Spleen (tissue), 7 donors: ENCODE data around the gene ATP5ME.

Experiments used
- POLR2A ChIP-seq, 3 donors: fragments of 450-650 bp; IDR thresholded peaks; one replicate each; pipeline ENCODE4 v1.5.1; 2017; ENCODE audit warnings: antibody characterized with exemption in 3 of 3, mild to moderate bottlenecking in 1 of 3
- POLR2AphosphoS5 ChIP-seq, 3 donors: sonication (generic); formaldehyde crosslinking; IDR thresholded peaks; one replicate each; pipeline ENCODE4 v1.5.1; 2017; ENCODE audit warnings: antibody characterized with exemption in 3 of 3
- TF ChIP-seq, protein P1 (sequence below), 11 experiments: fragments of 200-600 bp in 7 of 11; fragments of 450-650 bp in 4 of 11; sonication (generic) in 4 of 11; IDR thresholded peaks in 8 of 11; conservative IDR thresholded peaks in 3 of 11; 1 replicate in 7 of 11; 2 replicates in 4 of 11; pipeline versions ENCODE4 v1.4.0 to v1.8.0; 2016 to 2021; ENCODE audit warnings: antibody characterized with exemption in 11 of 11, inconsistent platforms in 4 of 11, mild to moderate bottlenecking in 1 of 11
- donor health status: DM: no; HTN: no; CAD: no; lungs with moderate emphysema.
- donor health status: DM: no; HTN: no; CAD: no.
- donor health status: DM: no; HTN: no; CAD: no.

- TF ChIP-seq, protein P1, sequence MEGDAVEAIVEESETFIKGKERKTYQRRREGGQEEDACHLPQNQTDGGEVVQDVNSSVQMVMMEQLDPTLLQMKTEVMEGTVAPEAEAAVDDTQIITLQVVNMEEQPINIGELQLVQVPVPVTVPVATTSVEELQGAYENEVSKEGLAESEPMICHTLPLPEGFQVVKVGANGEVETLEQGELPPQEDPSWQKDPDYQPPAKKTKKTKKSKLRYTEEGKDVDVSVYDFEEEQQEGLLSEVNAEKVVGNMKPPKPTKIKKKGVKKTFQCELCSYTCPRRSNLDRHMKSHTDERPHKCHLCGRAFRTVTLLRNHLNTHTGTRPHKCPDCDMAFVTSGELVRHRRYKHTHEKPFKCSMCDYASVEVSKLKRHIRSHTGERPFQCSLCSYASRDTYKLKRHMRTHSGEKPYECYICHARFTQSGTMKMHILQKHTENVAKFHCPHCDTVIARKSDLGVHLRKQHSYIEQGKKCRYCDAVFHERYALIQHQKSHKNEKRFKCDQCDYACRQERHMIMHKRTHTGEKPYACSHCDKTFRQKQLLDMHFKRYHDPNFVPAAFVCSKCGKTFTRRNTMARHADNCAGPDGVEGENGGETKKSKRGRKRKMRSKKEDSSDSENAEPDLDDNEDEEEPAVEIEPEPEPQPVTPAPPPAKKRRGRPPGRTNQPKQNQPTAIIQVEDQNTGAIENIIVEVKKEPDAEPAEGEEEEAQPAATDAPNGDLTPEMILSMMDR (IDR thresholded peaks at IDR 0.05 in 8 of 11, conservative IDR thresholded peaks at IDR 0.05 in 3 of 11): no peak
- TF ChIP-seq POLR2AphosphoS5 (IDR thresholded peaks at IDR 0.05) (no peak), POLR2A (IDR thresholded peaks at IDR 0.05) (no peak)
These were observed 36.4 kb downstream of the ATP5ME start for GRCh38 chr4:637536-638280.
